Measurements from ENCODE around the gene TNK2.
"Not testable (repeated sequence)": the region's sequence is repeated elsewhere in the genome, so short reads cannot be mapped to it uniquely, and the experiment has no call there.

DNA sequence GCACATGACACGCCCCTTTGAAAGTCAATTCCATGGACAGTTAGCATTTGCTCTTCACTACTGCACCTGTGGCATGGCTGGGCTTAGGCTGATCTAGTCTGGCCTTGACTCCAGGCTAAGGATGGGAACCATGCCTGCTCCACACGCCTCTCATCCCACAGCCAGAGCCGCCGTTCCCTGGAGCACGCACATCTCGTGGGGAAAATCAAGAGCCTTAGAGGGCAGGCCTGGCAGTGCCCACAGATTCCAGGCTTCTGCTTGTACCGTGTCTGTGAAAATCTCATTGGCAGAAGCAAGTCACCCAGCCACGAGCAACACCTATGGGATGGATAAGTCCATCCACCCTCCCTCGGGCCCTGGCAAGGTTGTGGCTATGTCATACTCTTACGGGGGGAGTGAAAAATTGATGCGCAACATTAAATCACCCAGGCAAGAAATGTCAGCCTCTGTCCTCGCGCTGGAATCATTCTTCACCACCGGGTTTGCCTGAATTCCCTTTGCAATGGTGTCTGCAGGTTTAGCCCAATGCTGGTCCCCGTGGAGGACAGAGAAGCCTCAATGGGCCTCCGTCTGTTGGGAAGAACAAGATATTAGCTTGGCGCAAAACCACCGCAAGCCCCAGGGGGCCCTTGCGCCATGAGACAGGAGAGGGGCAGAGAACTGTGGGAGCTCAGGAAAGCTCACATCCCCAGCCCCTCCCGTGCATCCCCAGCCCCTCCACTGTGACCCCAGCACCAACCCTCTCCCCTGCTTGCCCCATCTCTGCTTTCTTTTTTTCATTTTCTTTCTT lies 38.8 kb upstream of the TNK2 start:
- TF ChIP-seq SP1 (IDR thresholded peaks at IDR 0.05); TARDBP (IDR thresholded peaks at IDR 0.05); BHLHE40 (IDR thresholded peaks at IDR 0.05; ENCODE audit: borderline replicate concordance); SUZ12 (IDR thresholded peaks at IDR 0.05); FOXA1 (IDR thresholded peaks at IDR 0.05); LEF1 (IDR thresholded peaks at IDR 0.05; ENCODE audit: borderline replicate concordance); NFRKB (IDR thresholded peaks at IDR 0.05); L3MBTL2 (conservative IDR thresholded peaks at IDR 0.05); FOXK2 (IDR thresholded peaks at IDR 0.05); ARNT (IDR thresholded peaks at IDR 0.05); ELF4 (IDR thresholded peaks at IDR 0.05); HDGF (IDR thresholded peaks at IDR 0.05; ENCODE audit: borderline replicate concordance); ZNF384 (IDR thresholded peaks at IDR 0.05): not testable (repeated sequence)
- TF ChIP-seq, protein P1, sequence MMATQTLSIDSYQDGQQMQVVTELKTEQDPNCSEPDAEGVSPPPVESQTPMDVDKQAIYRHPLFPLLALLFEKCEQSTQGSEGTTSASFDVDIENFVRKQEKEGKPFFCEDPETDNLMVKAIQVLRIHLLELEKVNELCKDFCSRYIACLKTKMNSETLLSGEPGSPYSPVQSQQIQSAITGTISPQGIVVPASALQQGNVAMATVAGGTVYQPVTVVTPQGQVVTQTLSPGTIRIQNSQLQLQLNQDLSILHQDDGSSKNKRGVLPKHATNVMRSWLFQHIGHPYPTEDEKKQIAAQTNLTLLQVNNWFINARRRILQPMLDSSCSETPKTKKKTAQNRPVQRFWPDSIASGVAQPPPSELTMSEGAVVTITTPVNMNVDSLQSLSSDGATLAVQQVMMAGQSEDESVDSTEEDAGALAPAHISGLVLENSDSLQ (IDR thresholded peaks at IDR 0.05), result not testable (repeated sequence)
